K562 (cell line): ENCODE measurements around the gene DIPK1B. TPM values are rescaled to one million over a fixed set of nuclear protein-coding genes. Genes with fewer than 3 reads are reported as not detected.

ENCODE experiments used
- CHD7 ChIP-seq: fragments of 200-600 bp; sonication (generic); IDR thresholded peaks from one replicate; pipeline ENCODE4 v1.6.1; 2012; ENCODE audit warnings: mild to moderate bottlenecking, low read depth, low read length, inconsistent platforms
- CTCF ChIP-seq, 3 experiments: IDR thresholded peaks in 2 of 3; conservative IDR thresholded peaks in 1 of 3; 2 replicates each; pipeline ENCODE4 v1.5.1; 2011 to 2012; ENCODE audit warnings: low read length in 3 of 3, mild to moderate bottlenecking in 3 of 3, control low read depth in 2 of 3, improper control_type of control experiment in 1 of 3, inconsistent platforms in 1 of 3, low read depth in 1 of 3, mixed read lengths in 1 of 3, moderate library complexity in 1 of 3; ENCODE audit not compliant: insufficient read depth in 2 of 3
- FIP1L1 ChIP-seq: fragments of 200-400 bp; formaldehyde crosslinking; IDR thresholded peaks from 2 replicates; pipeline ENCODE4 v1.6.1; 2018; ENCODE audit warnings: mild to moderate bottlenecking, low read depth, low read length; ENCODE audit not compliant: poor library complexity, severe bottlenecking
- NCOA2 ChIP-seq, 2 experiments: fragments of 450-650 bp; IDR thresholded peaks; 2 replicates each; pipeline ENCODE4 v1.6.1; 2018; ENCODE audit warnings: mild to moderate bottlenecking in 2 of 2, moderate library complexity in 1 of 2; ENCODE audit not compliant: partially characterized antibody in 2 of 2
- NCOA6 ChIP-seq: fragments of 450-650 bp; IDR thresholded peaks from 2 replicates; pipeline ENCODE4 v1.6.1; 2017; ENCODE audit warnings: mild to moderate bottlenecking
- UBTF ChIP-seq, 2 experiments: IDR thresholded peaks; 2 replicates each; pipeline ENCODE4 v1.6.1; 2012; ENCODE audit warnings: improper control_type of control experiment in 2 of 2, low read depth in 2 of 2, low read length in 2 of 2, borderline replicate concordance in 1 of 2
- ZBTB43 ChIP-seq: sonication (generic); formaldehyde crosslinking; IDR thresholded peaks from 2 replicates; pipeline ENCODE4 v1.8.0; 2023; ENCODE audit warnings: mild to moderate bottlenecking, missing genetic modification reagents
- polyA plus RNA-seq, 8 experiments: library from polyadenylated mRNA; depleted of rRNA in 4 of 8; stranded (reverse) in 5 of 8; unstranded in 3 of 8; fragments of >200 nt; fragmentation: Nextera tagmentation in 2 of 8; fragmentation: Illumina TruSeq in 1 of 8; extraction: Ambion mirVana in 2 of 8; extraction: Trizol in 1 of 8; gene quantifications; 2 replicates each; pipeline versions ENCODE4 v1.2.1 to v1.2.3, GENCODE V29; 2011 to 2014; ENCODE audit warnings: inconsistent platforms in 1 of 8, missing spikeins in 1 of 8
- total RNA-seq, 7 experiments: library from RNA; depleted of rRNA in 6 of 7; stranded (reverse); fragments of >200 nt in 6 of 7; fragmentation: Illumina TruSeq in 2 of 7; extraction: Trizol in 2 of 7; gene quantifications; 2 replicates each; pipeline versions ENCODE4 v1.2.1 to v1.2.3, GENCODE V29; 2011 to 2021; ENCODE audit warnings: low replicate concordance in 1 of 7

Gene DIPK1B
- total and polyA plus RNA-seq, 9 of the 15 experiments (the other 6 are each of a cell fraction or from before 2014, with no cell fraction given): 0.08 to 22.3 (median 5.9) TPM

- TF ChIP-seq UBTF (IDR thresholded peaks at IDR 0.05; ENCODE audit: borderline replicate concordance in 1 of 2, low read depth in 2 of 2, low read length in 2 of 2) (peak in 1 of 2 experiments; percentile 63; a peak in 1 of 4 replicates), NCOA2 (IDR thresholded peaks at IDR 0.05; ENCODE audit: partially characterized antibody in 2 of 2) (no peak), FIP1L1 (peak; percentile 69), CHD7 (no peak), NCOA6 (no peak), ZBTB43 (CRISPR knock-in tag) (no peak), CTCF (IDR thresholded peaks at IDR 0.05 in 2 of 3, conservative IDR thresholded peaks at IDR 0.05 in 1 of 3; ENCODE audit: insufficient read depth in 2 of 3, low read depth in 1 of 3, low read length in 3 of 3) (0 out of 6 replicates have a peak, but pooled peaks of 1 of the 3 experiments have one; percentile 1)
Measured at GRCh38 chr9:136686794-136687711, 25.3 kb upstream of the DIPK1B start, which contains the start of gene AGPAT2 (continued).
